ENCODE results near the gene MLLT1.

Gene MLLT1

GRCh38 chr19:6274756-6275155, 5.0 kb downstream of the MLLT1 start:
- no peak for DNase-seq

DNA sequence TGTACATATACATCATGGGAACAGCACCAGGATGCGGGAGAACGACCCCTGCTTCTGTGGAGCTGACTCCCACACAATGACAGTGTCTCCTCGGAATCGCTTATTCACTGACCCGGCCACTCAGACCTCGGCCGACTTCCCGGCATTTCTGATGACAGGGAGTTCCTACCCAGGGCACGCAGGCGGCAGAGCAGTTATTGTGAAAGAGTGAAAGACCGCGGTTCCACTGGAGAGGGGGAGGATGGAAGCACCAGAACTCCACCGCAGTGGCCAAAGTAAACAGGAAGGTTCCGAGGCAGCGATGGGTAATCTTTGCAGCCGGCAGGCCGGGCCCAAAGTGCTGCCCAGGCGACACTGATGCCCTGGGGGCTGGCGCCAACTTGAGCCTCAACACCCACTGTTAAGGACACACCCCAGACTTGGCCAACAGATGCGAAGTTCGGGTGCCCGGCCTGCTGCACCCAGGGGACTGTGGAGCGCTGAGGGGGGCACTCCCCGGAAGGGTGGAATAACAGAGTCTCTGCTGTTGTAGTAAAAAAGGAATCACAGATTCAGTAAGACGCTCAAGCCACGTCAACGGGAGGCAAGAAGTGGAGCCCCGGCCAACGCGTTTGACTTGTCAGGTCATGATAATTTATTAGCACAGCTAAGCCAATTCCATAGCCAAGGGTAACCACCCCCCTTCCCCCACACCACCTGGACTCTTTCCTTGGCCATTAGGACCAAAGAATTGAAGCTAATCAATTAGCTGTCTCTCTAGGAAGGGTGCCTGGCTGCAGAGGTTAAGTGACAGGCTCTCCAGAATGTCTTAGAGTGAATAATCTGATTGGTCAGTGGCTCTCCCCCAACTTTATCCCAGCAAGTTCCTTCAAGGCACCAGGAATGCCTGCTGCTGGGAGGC, 5.8 kb downstream of the MLLT1 start:
- no peak for DNase-seq

DNA sequence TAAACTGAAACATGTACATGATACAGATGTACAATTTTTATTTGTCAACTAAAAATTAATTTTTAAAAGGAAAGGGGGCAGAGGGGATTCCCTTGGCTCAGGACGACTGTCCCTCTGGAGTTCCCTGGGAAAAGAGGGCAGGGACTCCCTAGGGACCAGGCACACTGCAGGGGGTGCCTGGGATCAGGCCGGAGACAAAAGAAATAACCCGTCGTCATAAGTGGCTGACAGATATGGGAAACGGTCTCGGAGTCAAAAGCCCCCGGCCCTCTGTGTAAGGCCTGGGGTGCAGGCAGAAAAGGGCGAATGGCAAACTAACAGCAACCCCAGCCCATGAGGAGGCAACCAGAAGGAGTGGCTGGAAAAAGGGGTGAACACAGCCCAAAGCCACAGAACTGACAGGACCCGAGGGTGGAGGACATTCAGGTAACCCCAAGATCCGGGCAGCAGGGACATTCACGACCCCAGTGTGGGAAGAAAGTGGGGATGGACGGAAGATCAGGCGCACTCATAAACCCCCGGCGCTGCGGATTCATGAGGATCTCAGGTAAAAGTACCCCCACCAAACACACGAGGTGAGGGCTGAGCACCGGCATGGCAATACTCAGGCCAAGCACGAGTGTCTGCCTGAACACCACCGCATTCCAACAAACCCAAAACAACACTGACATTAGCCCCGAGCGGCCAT, 6.7 kb downstream of the MLLT1 start:
- DNase-seq = no peak

GRCh38 chr19:6272411-6272791, 7.4 kb downstream of the MLLT1 start:
- DNase-seq = no peak

GRCh38 chr19:6271721-6272410, 7.9 kb downstream of the MLLT1 start:
- no peak for DNase-seq

- no peak for DNase-seq
Observed at GRCh38 chr19:6271251-6271650, 8.5 kb downstream of the MLLT1 start.

- no peak for DNase-seq
Observed at GRCh38 chr19:6270822-6271221, 9.0 kb downstream of the MLLT1 start.

DNA sequence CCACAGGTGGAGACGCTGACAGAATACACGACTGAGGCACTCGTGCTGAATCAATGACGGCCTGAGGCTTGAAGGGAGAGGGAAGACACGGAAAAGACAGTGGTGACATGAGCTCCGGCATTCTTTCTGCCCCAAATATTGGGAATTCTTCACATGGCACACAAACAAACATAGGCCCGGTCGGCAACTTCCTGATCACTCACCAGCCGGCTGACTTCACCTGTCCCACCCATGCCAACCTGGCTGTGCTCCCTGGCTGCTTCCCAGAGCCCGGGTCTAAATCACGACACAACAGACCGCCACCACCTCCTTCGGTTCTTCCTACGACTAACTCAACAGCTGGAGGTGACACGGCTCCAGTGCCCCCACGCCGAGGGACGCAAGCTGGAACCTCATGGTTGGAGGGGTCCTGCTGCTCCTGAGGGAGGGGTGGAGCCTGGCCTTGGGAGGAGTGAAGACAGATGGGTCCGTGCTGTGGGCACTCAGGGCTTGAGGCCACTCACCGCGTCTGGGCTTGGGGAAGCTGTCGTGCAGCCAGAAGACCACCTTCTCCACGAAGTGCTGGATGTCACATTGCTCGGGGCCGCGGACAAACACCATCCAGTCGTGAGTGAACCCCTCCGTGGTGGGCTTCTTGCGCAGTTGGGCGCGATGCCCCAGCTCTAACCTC, 9.6 kb downstream of the MLLT1 start:
- no peak for DNase-seq

GRCh38 chr19:6269101-6269886, 10.5 kb downstream of the MLLT1 start:
- no peak for DNase-seq

DNA sequence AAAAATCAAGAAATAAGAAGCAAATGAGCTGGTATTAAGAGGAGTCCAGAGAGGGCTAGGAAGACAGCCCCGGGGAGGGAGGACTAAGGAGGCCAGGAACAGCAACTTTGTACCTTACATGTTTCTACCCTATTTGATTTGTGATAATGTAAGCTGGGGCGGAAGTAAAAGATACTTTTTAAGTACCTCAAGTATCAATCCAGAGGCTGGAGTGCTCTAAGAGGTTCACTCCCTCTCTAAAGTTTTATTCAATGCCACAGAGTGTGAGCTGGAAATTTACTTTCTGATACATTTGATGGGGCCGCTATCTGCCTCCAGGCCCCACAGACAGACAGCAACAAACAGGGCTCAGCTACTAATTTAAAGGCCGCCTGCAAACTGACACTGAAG, 11.4 kb downstream of the MLLT1 start:
- no peak for DNase-seq

DNA sequence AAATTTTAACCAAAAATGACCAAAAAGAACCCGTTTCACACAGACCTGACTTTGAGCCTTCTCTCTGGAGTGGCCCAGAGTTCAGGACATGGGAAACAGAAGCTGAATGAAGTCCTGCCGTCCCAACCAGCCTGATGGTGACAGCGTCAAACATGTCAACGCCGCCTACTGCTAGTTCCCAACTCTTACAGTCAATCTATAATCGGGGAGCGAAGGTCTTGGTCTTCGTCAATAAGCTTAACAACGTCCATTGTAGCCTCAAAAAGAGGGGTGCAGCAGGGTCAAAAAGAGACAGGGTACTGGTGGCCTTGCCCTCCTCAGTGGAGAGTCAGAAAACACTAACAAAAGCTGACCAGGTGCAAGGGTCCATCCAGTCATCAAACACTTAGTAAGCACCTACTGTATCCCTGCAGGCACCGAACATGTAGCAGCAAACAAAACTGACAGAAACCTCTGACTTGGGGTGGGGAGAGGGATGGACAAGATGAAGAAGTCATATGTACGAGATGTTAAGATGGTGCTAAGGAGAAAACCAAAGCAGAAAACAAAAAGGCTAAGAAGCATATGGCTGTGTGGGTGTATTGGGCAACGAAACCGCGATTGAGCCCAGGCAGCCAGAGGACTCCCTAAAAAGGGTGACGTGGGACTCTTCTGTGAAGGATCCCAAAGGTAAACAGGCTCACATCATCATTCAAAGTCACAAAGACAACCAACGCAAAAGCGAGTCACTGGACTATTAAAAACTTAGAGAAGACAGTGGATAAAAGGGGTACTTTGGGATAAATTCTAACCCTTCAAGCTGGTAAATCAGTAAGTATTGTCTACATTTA, 12.0 kb downstream of the MLLT1 start:
- DNase-seq = no peak

GRCh38 chr19:6264803-6265202, 15.0 kb downstream of the MLLT1 start:
- DNase-seq = no peak

- DNase-seq = no peak
Observed at GRCh38 chr19:6263735-6264444, 15.9 kb downstream of the MLLT1 start.

DNA sequence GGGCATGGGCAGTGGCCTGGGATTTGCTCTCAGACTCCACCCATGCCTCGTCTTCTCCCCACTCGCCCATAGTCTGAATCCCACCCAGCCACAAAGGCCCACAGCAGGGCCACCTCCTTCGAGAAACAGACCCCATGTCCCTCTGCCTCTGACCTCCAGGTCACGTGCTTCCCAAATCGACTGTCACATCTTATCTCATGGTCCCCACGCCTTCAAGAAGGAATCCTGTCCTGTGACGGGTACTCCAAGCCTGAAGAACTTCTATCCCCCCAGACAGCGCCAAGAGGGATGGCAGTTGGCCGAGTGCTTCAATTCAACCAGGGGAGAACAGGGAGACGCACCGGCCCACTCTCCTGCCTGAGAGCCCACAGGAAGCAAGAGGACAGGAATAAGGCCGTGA, 16.5 kb downstream of the MLLT1 start:
- DNase-seq = no peak

DNA sequence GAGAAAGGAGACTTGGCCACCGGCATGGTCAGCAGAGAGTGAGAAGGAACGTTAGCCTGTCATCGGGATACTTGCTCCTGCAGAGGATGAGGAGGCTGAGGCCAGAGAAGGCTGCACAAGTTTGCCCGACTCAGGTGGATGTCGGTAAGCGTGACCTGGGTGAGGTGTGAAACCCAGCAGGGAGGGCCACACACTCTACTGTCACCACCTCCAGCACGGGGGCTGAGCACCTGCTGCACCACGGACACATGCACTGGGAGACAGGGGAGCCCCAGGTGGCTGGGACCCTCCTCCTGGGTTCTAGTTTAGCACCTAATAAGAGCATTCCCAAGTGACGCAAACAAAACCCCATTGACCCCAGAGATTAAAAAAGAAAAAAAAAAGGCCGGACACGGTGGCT, 17.3 kb downstream of the MLLT1 start:
- no peak for DNase-seq

GRCh38 chr19:6261883-6262282, 17.9 kb downstream of the MLLT1 start:
- DNase-seq = no peak

- DNase-seq = no peak
Observed at GRCh38 chr19:6260912-6261650, 18.7 kb downstream of the MLLT1 start.

- no peak for DNase-seq
Observed at GRCh38 chr19:6260376-6260775, 19.4 kb downstream of the MLLT1 start.

- DNase-seq = no peak
Observed at GRCh38 chr19:6259312-6259861, 20.4 kb downstream of the MLLT1 start.

DNA sequence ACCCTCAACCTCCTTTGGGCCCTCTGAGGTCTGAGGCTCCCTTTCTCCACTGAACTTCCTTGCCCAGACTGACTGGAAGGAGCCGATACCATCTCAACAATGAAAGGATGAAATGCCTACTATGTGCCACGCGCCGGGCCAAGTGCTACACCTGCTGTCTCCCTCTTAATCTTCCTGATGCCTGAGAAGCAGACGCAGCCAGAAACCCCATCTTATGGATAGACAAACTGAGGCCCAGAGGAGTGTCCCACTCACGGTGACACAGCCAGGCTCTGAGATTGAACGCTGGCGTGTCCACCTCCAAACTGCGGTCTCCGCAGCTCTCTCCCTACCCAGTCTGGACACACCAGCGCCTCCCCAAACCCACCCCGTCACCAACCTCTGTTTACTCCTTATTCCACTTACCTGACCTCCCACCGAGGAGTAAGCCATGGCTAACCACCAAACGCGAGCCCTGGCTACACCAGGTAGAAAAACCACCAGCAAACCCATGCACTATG, 20.9 kb downstream of the MLLT1 start:
- DNase-seq = no peak
